Gastrocnemius medialis (tissue), 4 donors: Measurements from ENCODE around the gene DEGS2.

Source experiments
- POLR2A ChIP-seq, 2 donors: fragments of 450-650 bp; IDR thresholded peaks; one replicate each; pipeline ENCODE4 v1.6.1; 2017; ENCODE audit warnings: antibody characterized with exemption in 2 of 2, mild to moderate bottlenecking in 2 of 2, moderate library complexity in 2 of 2
- TF ChIP-seq, protein P1 (sequence below), 5 experiments: fragments of 450-650 bp in 3 of 5; fragments of 200-600 bp in 2 of 5; sonication (generic) in 2 of 5; IDR thresholded peaks in 4 of 5; conservative IDR thresholded peaks in 1 of 5; 1 replicate in 4 of 5; 2 replicates in 1 of 5; pipeline ENCODE4 v1.5.1; 2016 to 2019; ENCODE audit warnings: antibody characterized with exemption in 5 of 5, mild to moderate bottlenecking in 3 of 5, moderate library complexity in 3 of 5

DNA sequence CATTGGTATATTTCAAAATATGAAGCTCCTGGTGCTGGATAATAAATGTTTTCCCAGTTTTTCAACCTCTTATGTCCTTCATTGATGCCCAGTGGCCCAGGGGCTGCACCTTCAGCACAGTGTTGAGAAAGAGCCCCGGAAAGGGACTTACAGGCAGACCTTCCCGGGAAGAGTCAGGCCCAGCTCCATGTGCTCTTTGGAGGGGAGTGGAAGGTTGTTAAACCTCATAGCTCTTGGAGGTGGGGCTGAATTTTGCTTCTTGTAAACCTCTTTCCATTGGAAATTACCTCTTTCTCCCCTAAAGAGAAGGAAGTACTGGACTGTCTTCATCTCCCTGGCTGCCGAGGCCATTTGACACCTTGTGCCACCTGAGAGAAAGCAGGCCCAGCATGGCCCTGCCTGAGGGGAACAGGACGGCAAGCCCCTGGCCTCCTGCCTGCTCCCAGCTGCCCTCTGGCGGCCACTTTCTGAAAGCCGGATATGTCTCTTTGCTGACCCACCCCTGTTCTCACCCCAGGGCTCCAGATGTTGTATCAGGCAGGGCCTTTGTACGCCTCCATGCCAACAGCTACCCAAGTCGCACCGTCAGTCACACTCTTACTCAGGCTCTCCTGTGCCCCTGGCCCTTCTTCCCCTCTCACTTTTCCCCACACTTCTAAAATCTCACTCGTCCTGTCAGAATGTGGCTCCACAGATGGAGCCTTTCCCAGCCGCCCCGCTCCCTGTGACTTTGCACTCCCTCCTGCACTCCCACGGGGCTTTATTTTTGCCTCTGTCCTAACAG, 51.2 kb downstream of the DEGS2 start:
- TF ChIP-seq, protein P1, sequence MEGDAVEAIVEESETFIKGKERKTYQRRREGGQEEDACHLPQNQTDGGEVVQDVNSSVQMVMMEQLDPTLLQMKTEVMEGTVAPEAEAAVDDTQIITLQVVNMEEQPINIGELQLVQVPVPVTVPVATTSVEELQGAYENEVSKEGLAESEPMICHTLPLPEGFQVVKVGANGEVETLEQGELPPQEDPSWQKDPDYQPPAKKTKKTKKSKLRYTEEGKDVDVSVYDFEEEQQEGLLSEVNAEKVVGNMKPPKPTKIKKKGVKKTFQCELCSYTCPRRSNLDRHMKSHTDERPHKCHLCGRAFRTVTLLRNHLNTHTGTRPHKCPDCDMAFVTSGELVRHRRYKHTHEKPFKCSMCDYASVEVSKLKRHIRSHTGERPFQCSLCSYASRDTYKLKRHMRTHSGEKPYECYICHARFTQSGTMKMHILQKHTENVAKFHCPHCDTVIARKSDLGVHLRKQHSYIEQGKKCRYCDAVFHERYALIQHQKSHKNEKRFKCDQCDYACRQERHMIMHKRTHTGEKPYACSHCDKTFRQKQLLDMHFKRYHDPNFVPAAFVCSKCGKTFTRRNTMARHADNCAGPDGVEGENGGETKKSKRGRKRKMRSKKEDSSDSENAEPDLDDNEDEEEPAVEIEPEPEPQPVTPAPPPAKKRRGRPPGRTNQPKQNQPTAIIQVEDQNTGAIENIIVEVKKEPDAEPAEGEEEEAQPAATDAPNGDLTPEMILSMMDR (IDR thresholded peaks at IDR 0.05 in 4 of 5, conservative IDR thresholded peaks at IDR 0.05 in 1 of 5) = peak; percentile 65 to 87 (median 84)
- no peak for TF ChIP-seq POLR2A (IDR thresholded peaks at IDR 0.05)
